H1 (cell line): ENCODE results near the gene FRMPD1. TPM values are rescaled to one million over a fixed set of nuclear protein-coding genes. Genes with fewer than 3 reads are reported as not detected.
A peak's percentile ranks its signal among the peaks of the same experiment; 100 is the strongest.

Experiments
- CHD7 ChIP-seq: fragments of 300-600 bp; sonication (generic); IDR thresholded peaks from 2 replicates; pipeline ENCODE4 v1.7.1; 2012; ENCODE audit warnings: low read length, moderate library complexity, mild to moderate bottlenecking, inconsistent platforms; ENCODE audit not compliant: insufficient replicate concordance
- EP300 ChIP-seq, 2 experiments: IDR thresholded peaks; 1 replicate in 1 of 2; 2 replicates in 1 of 2; pipeline ENCODE4 v1.6.1; 2011 to 2012; ENCODE audit warnings: low read depth in 2 of 2, low read length in 2 of 2, mild to moderate bottlenecking in 2 of 2, borderline replicate concordance in 1 of 2, inconsistent platforms in 1 of 2, moderate library complexity in 1 of 2
- JUND ChIP-seq: IDR thresholded peaks from 2 replicates; pipeline ENCODE4 v1.6.1; 2011; ENCODE audit warnings: mild to moderate bottlenecking, improper control_type of control experiment, low read length
- PHF8 ChIP-seq: fragments of 200-600 bp; sonication (generic); conservative IDR thresholded peaks from 2 replicates; pipeline ENCODE4 v1.7.1; 2012; ENCODE audit warnings: low read depth, mild to moderate bottlenecking, inconsistent platforms, low read length, moderate library complexity
- RAD21 ChIP-seq, 2 experiments: IDR thresholded peaks in 1 of 2; conservative IDR thresholded peaks in 1 of 2; 2 replicates each; pipeline ENCODE4 v1.6.1; 2011; ENCODE audit warnings: low read depth in 2 of 2, low read length in 2 of 2, improper control_type of control experiment in 1 of 2, inconsistent platforms in 1 of 2, mild to moderate bottlenecking in 1 of 2, moderate library complexity in 1 of 2
- RNF2 ChIP-seq: fragments of 200-900, 300-1000 bp; sonication (generic); IDR thresholded peaks from 2 replicates; pipeline ENCODE4 v1.7.1; 2016; ENCODE audit warnings: borderline replicate concordance, low read depth, mild to moderate bottlenecking, antibody characterized with exemption, low read length; ENCODE audit not compliant: poor library complexity, severe bottlenecking; ENCODE audit errors: missing control alignments
- SP1 ChIP-seq: IDR thresholded peaks from 2 replicates; pipeline ENCODE4 v1.6.1; 2011; ENCODE audit warnings: low read depth, low read length
- USF2 ChIP-seq: IDR thresholded peaks from 2 replicates; pipeline ENCODE4 v1.6.1; 2011; ENCODE audit warnings: low read length, improper control_type of control experiment
- YY1 ChIP-seq: IDR thresholded peaks from 2 replicates; pipeline ENCODE4 v1.6.1; 2011; ENCODE audit warnings: low read depth, mild to moderate bottlenecking, low read length
- polyA plus RNA-seq, 7 experiments: library from polyadenylated mRNA; depleted of rRNA in 3 of 7; stranded (reverse) in 5 of 7; unstranded in 2 of 7; fragments of >200 nt in 5 of 7; fragments of 200-250 nt in 2 of 7; gene quantifications; 1 replicate in 5 of 7; 2 replicates in 1 of 7; 4 replicates in 1 of 7; pipeline versions ENCODE4 v1.2.1 to v1.2.3, GENCODE V29; 2011 to 2013; ENCODE audit warnings: missing spikeins in 2 of 7, mixed read lengths in 2 of 7
- total RNA-seq: library from RNA; stranded (reverse); fragmentation: NEBNext Ultra II Directional; extraction: Animal tissue kit (Norgen Biotek cat#: 25700); gene quantifications from 2 replicates; pipeline ENCODE4 v1.2.1, GENCODE V29; 2021

FRMPD1 gene
- total and polyA plus RNA-seq, 2 of the 8 experiments (the other 6 are each of a cell fraction or from before 2014, with no cell fraction given), result 0.27 to 0.32 TPM

DNA sequence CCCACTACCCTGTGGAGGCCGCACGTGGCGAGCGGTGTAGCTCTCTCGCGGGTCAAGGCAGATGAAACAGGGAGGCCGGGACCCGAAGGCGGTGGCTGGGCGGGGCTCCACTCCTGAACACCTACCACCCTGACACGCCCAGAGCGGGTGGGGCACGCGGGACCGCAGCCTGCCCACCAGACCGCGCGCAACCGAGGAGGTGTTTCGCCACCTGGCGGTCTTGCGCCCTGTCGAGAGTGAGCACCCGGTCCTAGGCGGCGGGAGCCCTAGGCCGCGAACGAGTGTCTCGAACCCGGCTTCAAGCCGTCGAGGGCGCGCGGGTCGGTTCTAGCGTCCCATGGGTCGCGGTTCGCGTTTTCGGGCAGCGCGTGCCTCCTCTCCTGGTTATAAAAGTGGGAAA lies 136.3 kb downstream of the FRMPD1 start (continued):
- no peak for TF ChIP-seq USF2
- TF ChIP-seq PHF8, result no peak
- no peak for TF ChIP-seq EP300 (IDR thresholded peaks at IDR 0.05; ENCODE audit: borderline replicate concordance in 1 of 2, low read depth in 2 of 2, low read length in 2 of 2)
- TF ChIP-seq RAD21 (IDR thresholded peaks at IDR 0.05 in 1 of 2, conservative IDR thresholded peaks at IDR 0.05 in 1 of 2; ENCODE audit: low read depth in 2 of 2, low read length in 2 of 2), result 0 out of 4 replicates have a peak, but pooled peaks of 1 of the 2 experiments have one; percentile 15
- no peak for TF ChIP-seq JUND
- TF ChIP-seq RNF2, result no peak
- no peak for TF ChIP-seq CHD7
- TF ChIP-seq YY1, result no peak
- no peak for TF ChIP-seq SP1
